Right cardiac atrium (tissue), 5 donors: ENCODE measurements around the gene TTC28. TPM values are rescaled to one million over a fixed set of nuclear protein-coding genes. Genes with fewer than 3 reads are reported as not detected.

Source experiments
- ATAC-seq, 2 donors: fragments of 200-7000 bp; cut with Tn5 transposase; one replicate each; pipeline versions ENCODE4 v1.8.0 to v1.9.1; 2020; ENCODE audit warnings: moderate library complexity in 2 of 2, mild to moderate bottlenecking in 1 of 2
- DNase-seq, 3 donors: peaks; one replicate each; pipeline ENCODE4 v3.0.0-alpha.2; 2020
- H3K27ac ChIP-seq: one replicate; pipeline ENCODE4 v1.5.1; 2013; ENCODE audit warnings: mild to moderate bottlenecking, low read length, control low read depth, moderate library complexity
- H3K27me3 ChIP-seq: one replicate; pipeline ENCODE4 v1.6.1; 2013; ENCODE audit not compliant: control insufficient read depth, insufficient read depth
- H3K4me1 ChIP-seq: one replicate; pipeline ENCODE4 v1.6.1; 2013; ENCODE audit warnings: low read length; ENCODE audit not compliant: control insufficient read depth, insufficient read depth
- H3K4me3 ChIP-seq: one replicate; pipeline ENCODE4 v1.5.1; 2013; ENCODE audit warnings: low read length, control low read depth
- H3K9me3 ChIP-seq: one replicate; pipeline ENCODE4 v1.6.1; 2013; ENCODE audit warnings: low read length; ENCODE audit not compliant: control insufficient read depth
- WGBS: extraction: QIAGEN DNeasy Blood & Tissue Kit; methylation state at CpG from one replicate; pipeline ENCODE4 v1.1.7; 2013; 5-methylcytosine and 5-hydroxymethylcytosine counted together
- intact Hi-C, 4 donors: fragments of 100-400 bp; cut with DNase I; formaldehyde crosslinking; loops; one replicate each; pipeline versions ENCODE4 v1.11.0 to v1.14.0; 2022 to 2023
- polyA plus RNA-seq: library from polyadenylated mRNA; stranded (reverse); fragments of 200-250 nt; gene quantifications from one replicate; pipeline ENCODE4 v1.2.3, GENCODE V29; 2013
- total RNA-seq, 4 donors: library from RNA; stranded (reverse); fragmentation: NEBNext Ultra II Directional; extraction: Animal tissue kit (Norgen Biotek cat#: 25700); gene quantifications; one replicate each; pipeline ENCODE4 v1.2.1, GENCODE V29; 2021
- donor health status: healthy with polysubstance abuse.
- donor health status: DM: no; HTN: yes; CAD: no.
- donor health status: DM: no; HTN: no; CAD: no.
- donor health status: DM: no; HTN: yes; CAD: no; lungs with severe emphysema.
- donor health status: DM: yes; HTN: yes; CAD: no.

TTC28 gene
- total and polyA plus RNA-seq, 5 donors, result 5.7 to 21.1 (median 18.9) TPM

GRCh38 chr22:28346308-28346707, 333.3 kb downstream of the TTC28 start:
- Histone ChIP-seq H3K4me1 (peaks cover 4% of the 10 kb centered on the region), H3K27ac (no peak overlapping the region), H3K27me3 (no peaks in the 10 kb centered on the region), H3K4me3 (no peak overlapping the region), H3K9me3 (no peaks in the 10 kb centered on the region)
- DNase-seq, result no peak
- intact Hi-C loops, result no loop called here
- 77% methylated on average over 2 of the region's 2 CpGs for WGBS
- ATAC-seq, result peak in 1 of 2 donors; percentile 22

GRCh38 chr22:28344918-28345703, 334.5 kb downstream of the TTC28 start:
- no peaks in the 10 kb centered on the region for H3K27me3 ChIP-seq
- ATAC-seq, result peak; percentile 67 to 80
- peaks cover 4% of the 10 kb centered on the region for H3K4me1 ChIP-seq
- H3K4me3 ChIP-seq, result peak overlapping the region; percentile 20
- WGBS, result 62% methylated on average over 7 of the region's 7 CpGs
- peak in 1 of 3 donors; percentile 57 for DNase-seq
- H3K9me3 ChIP-seq, result no peaks in the 10 kb centered on the region
- intact Hi-C loops, result no loop called here
- H3K27ac ChIP-seq, result no peak overlapping the region

- H3K27me3 ChIP-seq, result no peaks in the 10 kb centered on the region
- no peaks in the 10 kb centered on the region for H3K9me3 ChIP-seq
- ATAC-seq (no peak), DNase-seq (no peak)
- no peaks in the 10 kb centered on the region for H3K4me1 ChIP-seq
- intact Hi-C loops, result no loop called here
- H3K27ac ChIP-seq, result no peak overlapping the region
- H3K4me3 ChIP-seq, result no peak overlapping the region
Observed at GRCh38 chr22:28341001-28341400, 338.6 kb downstream of the TTC28 start.

- no peaks in the 10 kb centered on the region for H3K9me3 ChIP-seq
- 81% methylated on average over 1 of the region's 1 CpG for WGBS
- H3K27me3 ChIP-seq, result no peaks in the 10 kb centered on the region
- ATAC-seq, result no peak
- DNase-seq, result no peak
- H3K4me3 ChIP-seq, result no peak overlapping the region
- H3K4me1 ChIP-seq, result no peaks in the 10 kb centered on the region
- no peak overlapping the region for H3K27ac ChIP-seq
- intact Hi-C loops, result no loop called here
Observed at GRCh38 chr22:28333088-28333487, 346.6 kb downstream of the TTC28 start.

- H3K4me3 ChIP-seq, result no peak overlapping the region
- H3K4me1 ChIP-seq, result no peaks in the 10 kb centered on the region
- ATAC-seq (no peak), DNase-seq (no peak)
- intact Hi-C loops, result no loop called here
- H3K27me3 ChIP-seq, result no peaks in the 10 kb centered on the region
- 36% methylated on average over 1 of the region's 1 CpG for whole genome bisulfite sequencing
- no peak overlapping the region for H3K27ac ChIP-seq
- H3K9me3 ChIP-seq, result no peaks in the 10 kb centered on the region
Observed at GRCh38 chr22:28332410-28332809, 347.2 kb downstream of the TTC28 start.

GRCh38 chr22:28331695-28332094, 347.9 kb downstream of the TTC28 start:
- intact Hi-C loops, result no loop called here
- H3K27ac ChIP-seq, result no peak overlapping the region
- H3K4me3 ChIP-seq, result no peak overlapping the region
- H3K4me1 ChIP-seq, result no peaks in the 10 kb centered on the region
- H3K9me3 ChIP-seq, result no peaks in the 10 kb centered on the region
- DNase-seq (no peak), ATAC-seq (no peak)
- no peaks in the 10 kb centered on the region for H3K27me3 ChIP-seq

GRCh38 chr22:28329186-28330073, 350.2 kb downstream of the TTC28 start:
- ATAC-seq, result peak; percentile 62 to 75
- intact Hi-C loops, result no loop called here
- no peak overlapping the region for H3K27ac ChIP-seq
- H3K4me3 ChIP-seq, result no peak overlapping the region
- H3K4me1 ChIP-seq, result no peaks in the 10 kb centered on the region
- no peak for DNase-seq
- H3K27me3 ChIP-seq, result no peaks in the 10 kb centered on the region
- no peaks in the 10 kb centered on the region for H3K9me3 ChIP-seq
- 61% methylated on average over 3 of the region's 3 CpGs for WGBS

- ATAC-seq, result no peak
- intact Hi-C loops, result no loop called here
- no peaks in the 10 kb centered on the region for H3K9me3 ChIP-seq
- H3K4me1 ChIP-seq, result no peaks in the 10 kb centered on the region
- no peak overlapping the region for H3K27ac ChIP-seq
- 92% methylated on average over 1 of the region's 1 CpG for WGBS
- DNase-seq, result no peak
- H3K27me3 ChIP-seq, result no peaks in the 10 kb centered on the region
- no peak overlapping the region for H3K4me3 ChIP-seq
Observed at GRCh38 chr22:28328756-28329155, 350.9 kb downstream of the TTC28 start.

GRCh38 chr22:28316014-28316413, 363.6 kb downstream of the TTC28 start:
- ATAC-seq, result no peak
- Histone ChIP-seq H3K4me3 (no peak overlapping the region), H3K9me3 (no peaks in the 10 kb centered on the region), H3K27ac (no peak overlapping the region), H3K27me3 (no peaks in the 10 kb centered on the region), H3K4me1 (no peaks in the 10 kb centered on the region)
- intact Hi-C loops, result no loop called here
- 86% methylated on average over 4 of the region's 4 CpGs for WGBS
- no peak for DNase-seq

GRCh38 chr22:28314959-28315358, 364.7 kb downstream of the TTC28 start:
- DNase-seq (no peak), ATAC-seq (no peak)
- Histone ChIP-seq H3K27me3 (no peaks in the 10 kb centered on the region), H3K4me1 (no peaks in the 10 kb centered on the region), H3K4me3 (no peak overlapping the region), H3K27ac (no peak overlapping the region), H3K9me3 (no peaks in the 10 kb centered on the region)
- intact Hi-C loops, result no loop called here
- 100% methylated on average over 1 of the region's 1 CpG for WGBS

GRCh38 chr22:28310299-28310698, 369.3 kb downstream of the TTC28 start:
- H3K4me1 ChIP-seq, result peaks cover 2% of the 10 kb centered on the region
- H3K27ac ChIP-seq, result no peak overlapping the region
- no peaks in the 10 kb centered on the region for H3K27me3 ChIP-seq
- DNase-seq (no peak), ATAC-seq (no peak)
- H3K9me3 ChIP-seq, result no peaks in the 10 kb centered on the region
- WGBS, result 92% methylated on average over 1 of the region's 1 CpG
- intact Hi-C loops, result no loop called here
- H3K4me3 ChIP-seq, result no peak overlapping the region
